CD4-positive, alpha-beta T cell treated with Interleukin-4 for 1 hour (primary cell): ENCODE data around the gene CCDC7.
A peak's percentile ranks its signal among the peaks of the same experiment; 100 is the strongest.
"Not testable (repeated sequence)": the region's sequence is repeated elsewhere in the genome, so short reads cannot be mapped to it uniquely, and the experiment has no call there.

Source experiments
- DNase-seq, 2 donors: peaks; one replicate each; pipeline ENCODE4 v3.0.0-alpha.2; 2020 to 2022

Gene CCDC7

GRCh38 chr10:32582946-32583345 lies 137.0 kb downstream of the CCDC7 start:
- DNase-seq: no peak

GRCh38 chr10:32598022-32598421 lies 152.1 kb downstream of the CCDC7 start:
- DNase-seq: not testable (repeated sequence)

GRCh38 chr10:32600317-32600716 lies 154.4 kb downstream of the CCDC7 start:
- no peak for DNase-seq

DNA sequence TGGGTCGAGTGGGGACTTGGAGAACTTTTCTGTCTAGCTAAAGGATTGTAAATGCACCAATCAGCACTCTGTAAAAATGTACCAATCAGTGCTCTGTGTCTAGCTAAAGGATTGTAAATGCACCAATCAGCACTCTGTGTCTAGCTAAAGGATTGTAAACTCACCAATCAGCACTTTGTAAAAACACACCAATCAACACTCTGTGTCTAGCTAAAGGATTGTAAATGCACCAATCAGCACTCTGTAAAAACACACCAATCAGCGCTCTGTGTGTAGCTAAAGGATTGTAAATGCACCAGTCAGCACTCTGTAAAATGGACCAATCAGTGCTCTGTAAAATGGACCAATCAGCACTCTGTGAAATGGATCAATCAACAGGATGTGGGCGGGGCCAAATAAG lies 155.6 kb downstream of the CCDC7 start:
- not testable (repeated sequence) for DNase-seq

DNA sequence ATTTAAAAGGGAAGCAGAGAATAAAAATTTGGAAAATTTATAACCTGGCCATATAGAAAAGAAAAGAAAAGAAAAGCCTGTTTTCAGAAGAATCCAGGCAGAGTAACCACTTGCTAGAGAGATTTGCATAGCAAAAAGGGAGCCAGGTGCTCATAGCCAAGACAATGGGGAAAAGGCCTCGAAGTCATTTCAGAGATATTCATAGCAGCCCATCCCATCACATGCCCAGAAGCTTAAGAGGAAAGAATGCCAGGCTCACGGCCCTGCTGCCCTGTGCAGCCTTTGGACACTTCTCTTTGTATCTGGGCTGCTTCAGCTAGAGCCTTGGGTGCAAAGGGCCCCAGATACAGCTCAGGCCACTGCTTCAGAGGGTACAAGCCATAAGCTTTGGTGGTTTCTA lies 159.8 kb downstream of the CCDC7 start:
- DNase-seq: no peak

- not testable (repeated sequence) for DNase-seq
Measured at GRCh38 chr10:32610543-32610942, 164.6 kb downstream of the CCDC7 start.

DNA sequence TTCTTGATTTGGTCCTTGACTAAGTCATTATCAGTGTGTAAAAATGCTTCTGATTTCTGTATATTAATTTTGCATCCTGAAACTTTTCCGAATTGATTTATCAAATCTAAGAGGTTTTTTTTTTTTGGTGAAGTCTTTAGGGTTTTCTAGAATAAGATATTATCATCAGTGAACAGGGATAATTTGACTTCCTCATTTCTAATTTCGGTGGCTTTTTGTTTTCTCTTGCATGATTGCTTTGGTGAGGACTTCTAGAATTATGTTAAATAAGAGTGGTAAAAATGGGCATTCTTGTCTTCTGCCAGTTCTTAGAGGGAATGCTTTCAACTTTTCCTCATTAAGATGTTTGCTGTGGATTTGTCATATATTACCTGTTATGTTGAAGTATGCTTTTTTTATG lies 170.5 kb downstream of the CCDC7 start:
- DNase-seq: no peak

- no peak for DNase-seq
Measured at GRCh38 chr10:32618482-32618881, 172.5 kb downstream of the CCDC7 start.

DNA sequence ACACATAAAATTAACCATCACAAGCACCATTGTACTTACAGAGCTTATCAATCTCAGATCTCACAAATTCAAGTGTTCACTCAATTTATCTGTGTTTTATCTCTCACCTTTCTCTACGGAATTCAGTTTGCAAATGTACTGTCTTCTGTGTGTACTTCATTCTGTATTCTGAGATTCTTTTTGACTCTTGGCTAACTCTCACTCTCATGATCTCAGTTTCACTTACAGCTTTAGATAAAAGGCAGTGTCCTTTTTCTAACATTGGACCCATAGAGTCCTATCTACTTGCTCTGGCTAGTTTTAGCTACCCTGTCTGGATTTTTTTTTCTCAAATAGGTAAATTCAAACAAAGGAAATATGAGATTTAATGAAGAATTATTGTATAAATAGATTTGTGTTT lies 176.0 kb downstream of the CCDC7 start:
- DNase-seq: no peak

DNA sequence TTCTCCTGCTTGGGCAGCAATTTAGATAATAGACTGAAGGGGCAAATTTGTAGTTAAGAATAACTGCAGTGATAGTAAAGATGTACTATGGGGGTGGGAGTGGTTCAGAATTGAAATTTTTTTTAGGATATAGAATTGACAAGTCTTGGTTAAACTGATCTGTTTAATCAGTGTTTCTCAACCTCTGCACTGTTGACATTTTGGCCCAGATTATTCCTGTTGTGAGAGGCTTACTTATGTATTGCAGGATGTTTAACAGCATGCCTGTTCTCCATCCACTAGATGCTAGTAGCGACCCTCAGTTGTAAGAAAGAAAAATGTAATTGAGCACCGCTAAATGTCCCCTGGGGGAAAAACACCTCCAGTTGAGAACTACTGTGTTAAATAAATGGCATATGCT lies 176.5 kb downstream of the CCDC7 start:
- DNase-seq: no peak

DNA sequence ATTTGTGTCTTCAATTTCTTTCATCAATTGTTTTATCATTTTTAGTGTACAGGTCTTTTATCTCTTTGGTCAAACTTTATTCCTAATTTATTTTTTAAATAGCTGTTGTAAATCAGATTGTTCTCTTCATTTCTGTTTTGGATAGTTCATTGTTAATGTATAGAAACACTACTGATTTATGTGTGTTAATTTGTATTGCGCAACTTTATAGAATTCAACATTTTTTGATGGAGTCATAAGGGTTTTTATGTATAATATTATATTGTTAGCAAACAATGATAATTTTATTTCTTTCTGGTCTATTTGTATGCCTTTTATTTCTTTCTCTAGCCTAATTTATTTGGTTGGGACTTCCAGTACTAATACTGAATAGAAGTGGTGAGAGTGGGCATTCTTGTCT lies 181.2 kb downstream of the CCDC7 start:
- DNase-seq: no peak

GRCh38 chr10:32629910-32630309 lies 184.0 kb downstream of the CCDC7 start:
- no peak for DNase-seq

DNA sequence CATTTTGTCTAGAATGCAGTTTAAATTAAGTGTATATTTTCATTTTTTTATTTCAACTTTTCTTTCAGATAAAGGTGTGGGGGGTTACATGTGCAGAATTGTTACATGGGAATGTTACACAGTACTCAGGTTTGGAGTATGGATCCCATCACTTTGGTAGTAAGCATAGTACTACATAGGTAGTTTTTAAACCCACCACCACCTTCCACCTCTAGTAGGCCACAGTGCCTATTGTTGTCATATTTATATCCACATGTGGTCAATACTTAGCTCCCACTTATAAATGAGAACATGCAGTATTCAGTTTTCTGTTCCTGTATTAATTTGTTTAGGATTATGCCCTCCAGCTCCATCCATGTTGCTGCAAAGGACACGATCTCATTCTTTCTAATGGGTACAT lies 200.6 kb downstream of the CCDC7 start:
- no peak for DNase-seq

GRCh38 chr10:32650246-32650655 lies 204.3 kb downstream of the CCDC7 start:
- peak in 1 of 2 donors; percentile 36 for DNase-seq

GRCh38 chr10:32657430-32657829 lies 211.5 kb downstream of the CCDC7 start:
- DNase-seq: not testable (repeated sequence)

DNA sequence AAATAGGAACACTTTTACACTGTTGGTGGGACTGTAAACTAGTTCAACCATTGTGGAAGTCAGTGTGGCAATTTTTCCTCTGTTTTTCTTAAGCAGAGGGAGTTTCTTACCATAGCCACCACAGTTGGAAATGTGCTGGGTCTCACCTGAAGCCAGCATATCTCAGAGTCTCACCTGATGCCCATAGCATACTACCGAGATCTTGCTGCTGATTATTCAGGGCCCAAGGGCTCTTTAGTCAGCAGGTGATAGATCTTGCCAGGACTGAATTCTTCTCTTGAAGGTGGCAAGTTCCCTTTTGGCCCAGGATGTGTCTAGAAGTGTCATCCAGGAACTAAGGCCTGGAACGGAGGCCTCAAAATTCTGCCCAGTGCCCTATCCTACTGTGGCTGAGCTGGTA lies 215.4 kb downstream of the CCDC7 start:
- DNase-seq: no peak

DNA sequence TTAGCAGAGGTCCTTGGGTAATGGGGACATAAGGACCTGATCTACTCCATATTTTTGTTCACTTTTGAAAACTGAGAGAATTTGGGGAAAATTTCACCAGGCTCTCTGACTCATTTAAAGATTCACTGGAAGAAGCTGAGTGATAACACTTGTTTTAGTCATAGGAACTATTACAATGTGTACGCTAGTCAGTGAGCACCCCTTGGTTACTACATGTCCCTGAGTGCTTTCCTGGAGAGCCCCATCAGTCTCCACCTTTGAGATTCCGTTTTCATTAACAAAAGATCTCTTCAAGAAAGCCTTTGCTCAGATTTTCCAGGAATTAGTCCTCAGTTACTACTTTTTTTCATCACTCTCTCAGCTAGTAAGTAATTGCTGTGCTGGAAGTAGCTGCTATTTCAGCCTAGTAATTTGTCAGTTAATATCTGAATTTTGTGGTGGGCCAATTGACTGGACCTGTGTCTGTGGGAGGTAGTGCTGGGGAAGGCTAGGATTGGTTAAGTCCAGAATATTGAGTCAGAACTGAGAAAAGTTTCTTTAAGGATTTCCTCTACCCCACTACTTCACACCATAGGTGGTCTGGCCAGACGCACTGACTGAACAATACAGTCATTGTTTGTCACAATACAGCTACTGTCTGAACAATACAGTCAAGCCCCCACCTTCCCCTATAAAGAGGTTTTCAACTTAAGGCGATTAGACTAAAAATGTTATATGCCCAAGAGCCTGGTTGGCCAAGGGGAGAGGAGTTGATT lies 235.0 kb downstream of the CCDC7 start:
- no peak for DNase-seq

GRCh38 chr10:32684291-32684690 lies 238.4 kb downstream of the CCDC7 start:
- no peak for DNase-seq

DNA sequence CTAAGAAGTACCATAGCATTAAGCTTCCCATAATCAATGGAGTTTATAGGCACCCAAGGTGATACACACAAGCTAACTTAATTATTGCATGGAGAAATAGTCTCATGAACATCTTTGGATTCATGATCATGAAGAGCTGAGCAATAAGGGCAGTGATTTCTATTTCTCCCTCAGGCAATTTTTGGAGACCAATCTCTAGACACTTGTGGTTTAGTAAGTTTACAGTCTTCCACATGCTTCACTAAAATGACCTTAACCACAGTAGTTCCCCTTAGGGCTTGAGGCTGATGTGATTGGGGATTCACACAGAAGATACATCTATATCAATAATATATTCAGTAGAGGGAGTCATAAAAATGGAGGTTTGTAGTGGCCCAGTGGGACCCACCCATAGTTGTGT lies 241.2 kb downstream of the CCDC7 start:
- DNase-seq: no peak

DNA sequence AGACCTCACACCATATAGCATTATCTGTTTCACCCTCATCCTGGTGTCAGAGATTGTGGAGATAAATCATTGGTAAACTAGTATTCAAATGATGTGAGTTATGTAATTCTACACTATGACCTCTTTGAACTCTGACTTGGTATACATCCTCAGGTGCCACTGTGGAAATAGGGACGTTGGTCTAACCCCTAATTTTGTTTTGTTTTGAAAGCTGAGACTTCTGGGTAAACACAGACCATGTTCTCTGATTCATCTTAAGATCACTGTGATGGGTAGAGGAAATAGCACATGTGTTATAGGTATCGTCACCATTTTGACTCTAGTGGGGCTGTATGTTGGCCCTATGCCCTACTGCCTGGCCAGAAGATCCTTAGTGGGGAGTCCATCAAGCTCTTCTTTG lies 241.6 kb downstream of the CCDC7 start:
- no peak for DNase-seq

DNA sequence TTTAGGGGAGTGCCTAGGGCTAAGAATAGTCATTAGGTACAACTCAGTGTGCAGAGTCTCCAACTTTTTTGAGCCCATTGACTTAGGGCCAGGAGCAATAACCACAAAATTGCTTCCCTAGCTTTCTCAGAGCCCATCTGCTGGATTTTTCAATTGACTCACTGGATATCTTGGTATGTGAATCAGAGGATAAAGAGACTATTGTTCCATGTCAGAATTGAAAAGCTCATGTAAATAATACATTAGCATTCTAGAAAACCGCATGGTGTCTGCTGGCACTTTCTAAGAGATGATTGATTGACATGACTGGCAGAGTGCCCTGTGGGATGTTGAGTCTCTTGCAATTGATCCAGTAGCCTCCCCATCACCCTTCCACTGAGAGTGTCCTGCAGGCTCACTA lies 246.2 kb downstream of the CCDC7 start:
- no peak for DNase-seq

DNA sequence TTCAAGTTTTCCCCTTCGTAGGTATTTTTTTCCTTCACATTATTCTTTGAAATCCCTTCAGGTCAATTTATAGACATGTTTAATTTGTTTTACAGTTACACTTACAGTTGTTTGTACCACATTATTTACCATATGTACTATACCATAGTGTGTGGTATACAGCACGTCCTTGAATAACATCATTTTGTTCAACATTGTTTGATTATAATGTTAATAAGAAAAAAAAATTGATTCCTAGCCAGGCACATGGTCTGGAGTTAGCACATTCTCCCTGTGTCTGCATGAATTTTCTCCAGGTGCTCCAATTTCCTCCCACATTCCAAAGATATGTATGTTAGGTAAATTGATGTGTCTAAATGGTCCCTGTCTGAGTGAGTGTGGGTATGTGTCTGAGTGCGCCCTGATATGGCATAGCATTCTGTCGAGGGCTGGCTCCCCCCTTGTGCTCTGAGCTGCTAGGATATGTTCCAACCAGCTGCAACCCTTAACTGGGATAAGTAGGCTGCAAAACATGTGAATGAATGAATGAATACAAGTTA lies 247.6 kb downstream of the CCDC7 start:
- no peak for DNase-seq

DNA sequence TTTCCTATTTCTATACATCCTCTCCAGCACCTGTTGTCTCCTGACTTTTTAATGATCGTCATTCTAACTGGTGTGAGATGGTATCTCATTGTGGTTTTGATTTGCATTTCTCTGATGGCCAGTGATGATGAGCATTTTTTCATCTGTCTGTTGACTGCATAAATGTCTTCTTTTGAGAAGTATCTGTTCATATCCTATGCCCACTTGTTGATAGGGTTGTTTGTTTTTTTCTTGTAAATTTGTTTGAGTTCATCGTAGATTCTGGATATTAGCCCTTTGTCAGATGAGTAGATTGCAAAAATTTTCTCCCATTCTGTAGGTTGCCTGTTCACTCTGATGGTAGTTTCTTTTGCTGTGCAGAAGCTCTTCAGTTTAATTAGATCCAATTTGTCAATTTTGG lies 253.7 kb downstream of the CCDC7 start:
- not testable (repeated sequence) for DNase-seq

GRCh38 chr10:32713560-32713959 lies 267.6 kb downstream of the CCDC7 start:
- no peak for DNase-seq

DNA sequence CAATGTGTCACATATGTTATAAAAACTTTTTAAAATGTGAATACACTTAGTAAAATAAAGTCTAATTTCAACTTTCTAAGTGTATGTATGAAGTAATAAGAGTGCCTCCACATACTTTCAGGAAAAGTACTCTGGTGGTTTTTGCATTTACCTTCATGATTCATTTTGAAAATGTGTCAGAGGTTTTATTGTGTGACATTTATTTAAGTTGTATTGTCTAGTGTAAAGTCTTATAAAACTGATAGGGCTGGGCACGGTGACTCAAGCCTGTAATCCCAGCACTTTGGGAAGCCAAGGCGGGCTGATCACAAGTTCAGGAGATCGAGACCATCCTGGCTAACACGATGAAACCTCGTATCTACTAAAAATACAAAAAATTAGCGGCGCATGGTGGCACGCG lies 285.6 kb downstream of the CCDC7 start:
- DNase-seq: no peak
